ENCODE data around the gene MZB1.
"Not testable (repeated sequence)": the region's sequence is repeated elsewhere in the genome, so short reads cannot be mapped to it uniquely, and the experiment has no call there.

Gene MZB1

GRCh38 chr5:139410121-139410992 is 20.6 kb upstream of the MZB1 start:
- no peak for DNase-seq

DNA sequence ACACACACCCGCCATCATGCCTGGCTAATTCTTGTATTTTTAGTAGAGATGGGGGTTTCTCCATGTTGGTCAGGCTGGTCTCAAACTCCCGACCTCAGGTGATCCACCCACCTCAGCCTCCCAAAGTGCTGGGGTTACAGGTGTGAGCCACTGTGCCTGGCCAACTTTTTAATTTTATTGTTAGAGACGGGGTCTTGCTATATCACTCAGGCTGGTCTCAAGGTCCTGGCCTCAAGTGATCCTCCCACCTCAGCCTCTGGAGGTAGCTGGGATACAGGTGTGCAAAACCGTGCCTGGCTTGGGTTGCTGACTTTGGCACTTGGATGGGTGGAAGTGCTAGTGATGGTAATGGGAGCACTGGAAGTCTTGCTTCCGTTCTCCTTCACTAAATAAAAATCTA is 19.4 kb upstream of the MZB1 start:
- not testable (repeated sequence) for DNase-seq

DNA sequence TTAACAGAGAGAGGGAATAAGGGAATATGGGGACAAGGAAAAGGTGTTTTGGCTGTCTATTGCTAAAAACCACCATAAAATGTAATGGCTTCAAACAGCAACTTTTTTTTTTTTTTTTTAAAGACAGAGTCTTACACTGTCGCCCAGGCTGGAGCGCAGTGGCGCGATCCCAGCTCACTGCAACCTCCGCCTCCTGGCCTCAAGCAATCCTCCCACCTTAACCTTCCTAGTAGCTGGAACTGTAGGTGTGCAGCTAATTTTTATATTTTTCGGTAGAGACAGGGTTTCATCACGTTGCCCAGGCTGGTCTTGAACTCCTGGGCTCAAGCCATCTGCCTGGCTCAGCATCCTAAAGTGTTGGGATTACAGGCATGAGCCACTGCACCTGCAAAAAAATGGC is 18.5 kb upstream of the MZB1 start:
- DNase-seq, result no peak

GRCh38 chr5:139407517-139407916 is 17.8 kb upstream of the MZB1 start:
- DNase-seq, result no peak

GRCh38 chr5:139406963-139407362 is 17.2 kb upstream of the MZB1 start:
- DNase-seq, result no peak

- DNase-seq, result peak in 1 of 3 experiments; percentile 35
Measured at GRCh38 chr5:139404484-139404840, 14.7 kb upstream of the MZB1 start.

- peak; percentile 92 to 97 (median 95) for DNase-seq
Measured at GRCh38 chr5:139403787-139404483, 14.2 kb upstream of the MZB1 start, which contains the start of gene SPATA24. Gene SPATA24, minus strand, starts transcription at chr5:139404089. Its CDS starts 29 bp downstream, at chr5:139404060.

DNA sequence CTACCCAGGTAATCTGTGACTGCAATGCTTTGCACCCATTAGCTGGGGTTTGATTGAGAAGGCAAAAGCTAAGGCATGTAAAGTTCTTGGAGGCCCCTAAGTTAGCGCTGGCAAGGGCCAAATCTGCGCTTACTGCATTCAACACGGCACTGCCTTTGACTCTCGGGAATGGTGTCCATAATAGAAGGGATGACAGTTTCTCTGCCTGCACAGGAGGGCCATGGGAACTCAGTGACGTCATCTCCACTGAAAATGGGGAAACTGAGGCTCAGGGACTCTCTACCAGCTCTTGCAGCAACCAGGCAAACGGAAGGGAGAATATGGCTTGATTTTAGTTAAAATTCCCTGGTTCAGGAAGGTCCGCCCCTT is 13.7 kb upstream of the MZB1 start:
- no peak for DNase-seq

DNA sequence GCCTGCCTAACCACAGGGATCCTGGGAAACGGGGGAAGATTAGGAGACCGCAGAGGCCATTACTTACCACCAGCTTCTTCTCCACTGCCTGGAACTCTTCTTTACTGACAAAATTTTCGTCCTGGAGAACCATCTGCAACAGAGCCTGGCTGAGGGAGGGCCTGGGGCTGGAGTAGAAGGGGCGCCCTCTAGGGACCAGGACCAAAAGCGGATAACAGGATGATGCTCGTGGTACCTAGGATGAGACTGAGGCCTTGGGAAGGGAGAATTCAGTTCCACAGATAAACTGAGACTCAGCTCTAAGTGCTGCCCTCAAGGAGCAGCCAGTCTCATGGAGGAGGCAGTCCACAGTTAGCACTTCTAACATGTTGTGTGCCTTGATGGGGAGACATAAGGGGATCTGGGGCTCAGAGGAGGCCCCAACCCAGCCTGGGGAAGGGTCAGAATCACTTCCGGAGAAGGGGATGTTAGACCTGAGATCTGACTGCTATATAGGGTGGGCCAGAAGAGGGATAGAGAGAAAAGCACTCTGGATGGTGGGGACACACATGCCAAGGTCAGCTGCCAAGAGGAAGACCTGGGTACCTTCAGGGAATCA is 12.9 kb upstream of the MZB1 start:
- DNase-seq, result no peak

- DNase-seq, result no peak
Measured at GRCh38 chr5:139401546-139401945, 11.8 kb upstream of the MZB1 start.

- DNase-seq, result no peak
Measured at GRCh38 chr5:139399501-139400121, 9.9 kb upstream of the MZB1 start.

GRCh38 chr5:139397921-139398320 is 8.2 kb upstream of the MZB1 start:
- no peak for DNase-seq

- DNase-seq, result no peak
Measured at GRCh38 chr5:139396691-139397090, 7.0 kb upstream of the MZB1 start.

GRCh38 chr5:139395844-139396640 is 6.3 kb upstream of the MZB1 start:
- no peak for DNase-seq

DNA sequence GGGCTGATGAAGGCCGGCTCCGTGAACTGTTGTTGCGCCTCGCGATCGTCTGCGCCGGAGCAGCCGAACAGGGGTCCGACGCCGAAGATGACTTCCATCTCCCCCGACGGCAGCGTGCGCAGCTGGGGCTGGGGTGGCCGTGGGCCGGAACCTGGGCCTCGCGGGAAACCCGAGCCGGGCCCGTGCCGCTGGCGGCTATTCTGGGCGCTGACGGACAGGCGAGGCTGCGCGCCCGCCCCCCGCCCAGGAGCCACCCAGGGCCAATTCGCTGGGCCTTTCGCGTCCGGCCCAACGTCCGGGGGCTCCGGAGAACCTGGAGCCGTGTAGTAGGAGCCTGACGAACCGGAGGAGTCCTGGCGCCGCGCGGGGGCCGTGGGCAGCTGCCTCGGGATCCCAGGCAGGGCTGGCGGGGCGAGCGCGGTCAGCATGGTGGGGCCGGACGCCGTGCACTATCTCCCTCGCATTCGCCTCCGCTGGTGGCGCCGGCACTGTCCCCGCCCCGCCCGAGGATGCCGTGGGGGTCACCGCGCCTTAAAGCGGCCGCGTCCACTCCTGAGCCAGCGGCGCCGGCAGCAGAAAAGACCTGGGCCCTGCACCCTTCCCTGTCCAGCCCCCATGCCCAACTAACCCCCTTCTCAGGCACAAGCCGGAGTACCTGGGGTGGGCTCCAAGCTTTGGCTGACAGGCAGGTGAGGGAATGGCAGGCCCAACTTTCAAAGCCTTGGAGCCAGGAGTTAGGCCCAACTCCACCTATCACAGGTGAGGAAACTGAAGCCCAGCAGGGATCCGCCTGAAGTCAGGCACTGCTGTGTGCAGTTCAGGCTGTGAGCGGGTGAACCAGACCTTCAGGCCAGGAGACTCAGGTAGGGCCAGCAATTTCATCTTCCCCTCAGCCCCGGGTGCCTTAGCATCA is 5.2 kb upstream of the MZB1 start, which contains the start of gene PROB1:
PROB1 (minus strand) TSS at position 451 of the 913 bp plus-strand sequence; CDS start at position 428, 23 bp downstream.
- no peak for DNase-seq

- DNase-seq, result peak; percentile 29 to 55 (median 31)
Measured at GRCh38 chr5:139394123-139394653, 4.5 kb upstream of the MZB1 start.

DNA sequence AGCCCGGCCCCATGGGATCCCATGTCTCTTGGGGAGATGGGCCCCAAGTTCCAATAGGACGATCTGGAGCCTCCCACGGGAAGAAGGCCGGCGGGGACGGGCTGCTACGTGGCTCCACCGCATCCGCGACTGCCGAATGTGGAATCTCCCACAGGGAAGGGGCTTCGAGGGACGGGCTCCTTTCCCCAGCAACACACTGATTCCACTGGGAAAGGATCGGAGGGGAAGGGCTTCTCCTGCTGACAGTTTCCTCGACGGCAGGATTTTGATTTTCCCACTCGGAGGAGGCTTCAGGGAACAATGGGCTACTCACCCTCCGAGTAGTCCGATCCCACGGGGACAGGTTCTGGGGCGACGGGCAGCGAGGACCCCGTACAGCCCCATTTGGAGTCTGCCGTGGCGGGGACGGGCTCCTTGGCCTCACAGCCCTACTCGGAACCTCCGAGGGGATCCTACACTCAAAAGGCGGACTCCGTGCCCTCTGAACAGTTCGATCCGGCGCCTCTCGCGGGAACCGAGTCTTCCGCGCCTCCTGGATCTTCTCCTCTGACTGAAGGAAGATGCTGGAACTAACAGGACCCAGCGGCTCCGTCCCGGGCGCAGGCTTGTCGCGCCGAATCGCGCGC is 3.9 kb upstream of the MZB1 start:
- DNase-seq, result peak; percentile 31 to 55 (median 37)

- DNase-seq, result peak; percentile 49 to 69 (median 65)
Measured at GRCh38 chr5:139392678-139393496, 3.2 kb upstream of the MZB1 start.

- DNase-seq, result no peak
Measured at GRCh38 chr5:139392324-139392677, 2.6 kb upstream of the MZB1 start.

All from NCI-H1417 (cell line).